Measurements from ENCODE around the gene GJA4.
"Not testable (repeated sequence)": the region's sequence is repeated elsewhere in the genome, so short reads cannot be mapped to it uniquely, and the experiment has no call there.

GJA4 gene

DNA sequence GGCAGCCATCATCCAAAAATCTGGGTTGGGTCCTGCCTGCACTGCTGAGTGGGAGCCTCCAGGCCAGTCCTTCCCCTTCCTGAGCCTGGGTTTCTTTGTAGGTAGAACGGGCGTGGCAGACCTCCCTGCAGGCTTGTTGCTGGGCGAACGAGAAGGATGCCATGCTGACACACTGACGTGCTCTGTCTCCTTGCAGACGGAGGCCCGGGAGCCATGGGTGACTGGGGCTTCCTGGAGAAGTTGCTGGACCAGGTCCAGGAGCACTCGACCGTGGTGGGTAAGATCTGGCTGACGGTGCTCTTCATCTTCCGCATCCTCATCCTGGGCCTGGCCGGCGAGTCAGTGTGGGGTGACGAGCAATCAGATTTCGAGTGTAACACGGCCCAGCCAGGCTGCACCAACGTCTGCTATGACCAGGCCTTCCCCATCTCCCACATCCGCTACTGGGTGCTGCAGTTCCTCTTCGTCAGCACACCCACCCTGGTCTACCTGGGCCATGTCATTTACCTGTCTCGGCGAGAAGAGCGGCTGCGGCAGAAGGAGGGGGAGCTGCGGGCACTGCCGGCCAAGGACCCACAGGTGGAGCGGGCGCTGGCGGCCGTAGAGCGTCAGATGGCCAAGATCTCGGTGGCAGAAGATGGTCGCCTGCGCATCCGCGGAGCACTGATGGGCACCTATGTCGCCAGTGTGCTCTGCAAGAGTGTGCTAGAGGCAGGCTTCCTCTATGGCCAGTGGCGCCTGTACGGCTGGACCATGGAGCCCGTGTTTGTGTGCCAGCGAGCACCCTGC lies 1.4 kb downstream of the GJA4 start:
- Mint-ChIP-seq H3K9me3 (no peaks in the 10 kb centered on the region), H3K4me3 (no peak overlapping the region), H3K27ac (no peak overlapping the region), H3K27me3 (peaks cover 27% of the 10 kb centered on the region), H3K4me1 (ENCODE audit: low read depth) (peaks cover 3% of the 10 kb centered on the region), H3K36me3 (ENCODE audit: low read depth) (no peaks in the 10 kb centered on the region)

DNA sequence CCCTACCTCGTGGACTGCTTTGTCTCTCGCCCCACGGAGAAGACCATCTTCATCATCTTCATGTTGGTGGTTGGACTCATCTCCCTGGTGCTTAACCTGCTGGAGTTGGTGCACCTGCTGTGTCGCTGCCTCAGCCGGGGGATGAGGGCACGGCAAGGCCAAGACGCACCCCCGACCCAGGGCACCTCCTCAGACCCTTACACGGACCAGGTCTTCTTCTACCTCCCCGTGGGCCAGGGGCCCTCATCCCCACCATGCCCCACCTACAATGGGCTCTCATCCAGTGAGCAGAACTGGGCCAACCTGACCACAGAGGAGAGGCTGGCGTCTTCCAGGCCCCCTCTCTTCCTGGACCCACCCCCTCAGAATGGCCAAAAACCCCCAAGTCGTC lies 2.0 kb downstream of the GJA4 start:
- Mint-ChIP-seq H3K27me3 (peaks cover 26% of the 10 kb centered on the region), H3K27ac (no peak overlapping the region), H3K4me3 (no peak overlapping the region), H3K4me1 (ENCODE audit: low read depth) (peaks cover 3% of the 10 kb centered on the region), H3K36me3 (ENCODE audit: low read depth) (no peaks in the 10 kb centered on the region), H3K9me3 (no peaks in the 10 kb centered on the region)

- Mint-ChIP-seq H3K36me3 (ENCODE audit: low read depth) (no peaks in the 10 kb centered on the region), H3K27me3 (peaks cover 19% of the 10 kb centered on the region), H3K9me3 (no peaks in the 10 kb centered on the region), H3K4me3 (no peak overlapping the region), H3K27ac (no peak overlapping the region), H3K4me1 (ENCODE audit: low read depth) (peaks cover 14% of the 10 kb centered on the region)
Measured at GRCh38 chr1:34795916-34796315, 3.1 kb downstream of the GJA4 start.

- Mint-ChIP-seq H3K4me1 (ENCODE audit: low read depth) (peaks cover 14% of the 10 kb centered on the region), H3K27me3 (peaks cover 12% of the 10 kb centered on the region), H3K9me3 (no peaks in the 10 kb centered on the region), H3K36me3 (ENCODE audit: low read depth) (no peaks in the 10 kb centered on the region), H3K4me3 (no peak overlapping the region), H3K27ac (no peak overlapping the region)
Measured at GRCh38 chr1:34796990-34797389, 4.2 kb downstream of the GJA4 start.

GRCh38 chr1:34800214-34800613 lies 7.4 kb downstream of the GJA4 start:
- Mint-ChIP-seq H3K9me3 (peaks cover 9% of the 10 kb centered on the region), H3K27ac (peak overlapping the region; percentile 36), H3K27me3 (no peaks in the 10 kb centered on the region), H3K4me1 (ENCODE audit: low read depth) (peaks cover 11% of the 10 kb centered on the region), H3K4me3 (no peak overlapping the region), H3K36me3 (ENCODE audit: low read depth) (peaks cover 9% of the 10 kb centered on the region)

- Mint-ChIP-seq H3K27me3 (no peaks in the 10 kb centered on the region), H3K4me3 (no peak overlapping the region), H3K9me3 (peaks cover 9% of the 10 kb centered on the region), H3K4me1 (ENCODE audit: low read depth) (peaks cover 11% of the 10 kb centered on the region), H3K27ac (no peak overlapping the region), H3K36me3 (ENCODE audit: low read depth) (peaks cover 9% of the 10 kb centered on the region)
Measured at GRCh38 chr1:34803770-34804169, 11.0 kb downstream of the GJA4 start.

DNA sequence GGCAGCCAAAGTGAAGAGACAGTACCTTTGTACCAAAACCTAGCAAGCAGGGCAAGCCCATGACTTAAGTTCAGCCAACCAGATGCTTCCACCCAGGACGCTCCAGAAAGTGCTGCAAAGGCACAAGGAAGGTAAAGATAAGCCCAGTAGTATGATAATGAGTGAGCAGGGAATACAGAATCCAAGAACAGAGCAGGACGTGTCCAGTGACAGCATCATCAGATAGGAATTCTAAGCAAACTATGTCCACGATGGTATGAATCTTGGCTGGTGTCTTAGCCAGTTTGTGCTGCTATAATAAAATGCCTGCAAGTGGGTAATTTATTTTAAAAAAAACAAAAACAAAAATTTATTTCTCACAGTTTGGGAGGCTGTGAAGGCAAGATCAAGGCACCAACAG lies 13.6 kb downstream of the GJA4 start:
- Mint-ChIP-seq H3K27me3 (no peaks in the 10 kb centered on the region), H3K27ac (no peak overlapping the region), H3K4me3 (no peak overlapping the region), H3K36me3 (ENCODE audit: low read depth) (peaks cover 9% of the 10 kb centered on the region), H3K4me1 (ENCODE audit: low read depth) (no peaks in the 10 kb centered on the region), H3K9me3 (peaks cover 12% of the 10 kb centered on the region)

- Mint-ChIP-seq H3K4me1 (ENCODE audit: low read depth) (no peaks in the 10 kb centered on the region), H3K36me3 (ENCODE audit: low read depth) (peaks cover 9% of the 10 kb centered on the region), H3K27ac (no peak overlapping the region), H3K4me3 (no peak overlapping the region), H3K27me3 (no peaks in the 10 kb centered on the region), H3K9me3 (peaks cover 12% of the 10 kb centered on the region)
Measured at GRCh38 chr1:34808051-34808810, 15.4 kb downstream of the GJA4 start.

DNA sequence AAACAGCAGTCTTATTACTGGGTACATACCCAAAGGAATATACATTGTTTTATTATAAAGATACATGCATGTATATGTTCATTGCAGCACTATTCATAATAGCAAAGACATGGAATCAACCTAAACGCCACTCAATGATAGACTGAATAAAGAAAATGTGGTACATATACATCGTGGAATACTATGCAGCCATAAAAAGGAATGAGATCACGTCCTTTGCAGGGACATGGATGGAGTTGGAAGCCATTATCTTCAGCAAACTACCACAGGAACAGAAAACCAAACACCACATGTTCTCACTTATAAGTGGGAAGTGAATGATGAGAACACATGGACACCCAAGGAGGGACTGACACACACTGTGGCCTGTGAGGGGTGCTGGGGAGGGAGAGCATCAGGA lies 18.0 kb downstream of the GJA4 start:
- H3K27ac Mint-ChIP-seq; H3K9me3 Mint-ChIP-seq; H3K27me3 Mint-ChIP-seq; H3K4me3 Mint-ChIP-seq; H3K4me1 Mint-ChIP-seq (ENCODE audit: low read depth); H3K36me3 Mint-ChIP-seq (ENCODE audit: low read depth): not testable (repeated sequence)

DNA sequence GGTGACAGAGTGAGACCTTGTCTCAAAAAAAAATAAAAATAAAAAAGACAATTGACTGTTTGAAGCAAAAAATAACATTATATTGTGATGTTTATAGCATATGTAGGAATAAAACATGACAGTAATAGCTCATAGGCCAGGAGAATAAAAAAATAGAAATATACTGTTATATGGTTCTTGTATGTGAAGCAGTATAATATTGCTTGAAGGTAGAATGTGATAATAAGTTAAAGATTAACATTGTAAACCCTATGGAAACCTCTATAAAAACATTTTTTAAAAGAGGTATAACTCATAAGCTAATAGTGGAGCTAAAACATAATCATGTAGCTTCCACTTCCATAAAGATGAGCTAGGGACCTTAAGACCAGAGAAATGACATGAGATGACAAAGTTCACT lies 23.5 kb downstream of the GJA4 start:
- Mint-ChIP-seq H3K27me3 (no peaks in the 10 kb centered on the region), H3K4me1 (ENCODE audit: low read depth) (no peaks in the 10 kb centered on the region), H3K36me3 (ENCODE audit: low read depth) (no peaks in the 10 kb centered on the region)

GRCh38 chr1:34816778-34817177 lies 24.0 kb downstream of the GJA4 start:
- Mint-ChIP-seq H3K27ac (no peak overlapping the region), H3K4me1 (ENCODE audit: low read depth) (no peaks in the 10 kb centered on the region), H3K4me3 (no peak overlapping the region), H3K27me3 (no peaks in the 10 kb centered on the region), H3K9me3 (no peaks in the 10 kb centered on the region), H3K36me3 (ENCODE audit: low read depth) (no peaks in the 10 kb centered on the region)

More for the DNA sequence above, 23.5 kb downstream of the GJA4 start:
- Mint-ChIP-seq H3K27ac (no peak overlapping the region), H3K4me3 (no peak overlapping the region), H3K9me3 (no peaks in the 10 kb centered on the region)

DNA sequence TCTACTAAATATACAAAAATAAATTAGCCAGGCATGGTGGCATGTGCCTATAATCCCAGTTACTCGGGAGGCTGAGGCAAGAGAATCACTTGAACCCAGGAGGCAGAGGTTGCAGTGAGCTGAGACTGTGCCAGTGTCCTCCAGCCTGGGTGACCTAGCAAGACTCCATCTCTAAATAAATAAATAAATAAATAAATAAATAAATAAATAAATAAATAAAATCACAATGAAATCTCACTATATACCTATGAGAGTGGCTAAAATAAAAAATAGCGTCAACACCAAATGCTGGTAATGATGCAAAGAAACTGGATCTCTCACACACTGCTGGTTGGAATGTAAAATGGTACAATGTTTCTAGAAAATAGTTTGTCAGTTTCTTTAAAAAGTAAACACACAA lies 26.1 kb downstream of the GJA4 start:
- not testable (repeated sequence) for H3K27me3 Mint-ChIP-seq; H3K9me3 Mint-ChIP-seq; H3K4me1 Mint-ChIP-seq (ENCODE audit: low read depth); H3K27ac Mint-ChIP-seq; H3K4me3 Mint-ChIP-seq; H3K36me3 Mint-ChIP-seq (ENCODE audit: low read depth)

DNA sequence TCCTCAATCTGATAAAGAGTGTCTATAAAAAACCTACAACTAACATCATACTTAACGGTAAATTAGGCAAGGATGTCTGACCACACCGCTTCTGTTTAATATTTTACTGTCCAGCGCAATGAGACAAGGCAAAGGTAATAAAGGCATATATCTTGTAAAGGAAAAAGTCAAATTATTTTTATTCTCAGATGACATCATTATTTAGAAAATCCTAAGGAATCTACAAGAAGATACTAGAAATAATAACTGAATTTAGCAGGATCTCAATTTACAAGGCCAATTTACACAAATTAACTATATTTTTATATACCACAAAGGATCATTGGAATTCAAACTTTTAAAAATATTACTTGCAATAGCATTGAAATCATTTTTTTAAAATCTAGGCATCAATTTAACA lies 29.4 kb downstream of the GJA4 start:
- Mint-ChIP-seq H3K4me1 (ENCODE audit: low read depth) (no peaks in the 10 kb centered on the region), H3K4me3 (no peak overlapping the region), H3K27ac (no peak overlapping the region), H3K36me3 (ENCODE audit: low read depth) (peaks cover 4% of the 10 kb centered on the region), H3K9me3 (peaks cover 4% of the 10 kb centered on the region), H3K27me3 (no peaks in the 10 kb centered on the region)

DNA sequence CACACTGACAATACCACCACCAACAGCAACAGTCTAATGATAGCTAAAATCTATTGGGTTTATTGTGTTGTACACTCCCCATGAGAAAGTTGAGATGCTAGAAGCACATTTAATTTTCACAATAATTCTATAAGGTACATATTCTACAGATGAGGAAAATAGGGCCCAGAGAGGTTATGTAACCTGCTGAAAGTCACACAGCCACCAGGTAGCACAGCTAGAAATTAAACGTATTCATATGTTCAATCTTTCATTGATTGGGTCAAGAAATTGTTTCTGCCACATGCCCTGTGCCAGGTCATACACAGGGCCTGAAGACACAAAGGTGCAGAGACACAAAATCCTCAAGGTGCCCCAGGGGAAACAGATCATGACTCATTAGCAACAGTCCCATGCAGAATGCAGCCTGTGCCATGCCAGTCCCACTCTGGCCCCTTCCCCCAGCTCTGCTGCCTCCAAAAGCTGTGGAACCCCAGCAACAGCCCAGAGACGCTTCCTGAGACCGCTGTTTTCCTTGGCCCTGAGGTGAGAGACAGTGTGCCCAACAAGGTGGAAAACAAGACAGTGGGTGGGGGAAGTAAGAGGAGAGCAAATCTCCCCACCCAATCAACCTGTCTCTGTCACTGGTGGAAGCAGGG lies 32.1 kb downstream of the GJA4 start:
- Mint-ChIP-seq H3K9me3 (peaks cover 4% of the 10 kb centered on the region), H3K27me3 (no peaks in the 10 kb centered on the region), H3K36me3 (ENCODE audit: low read depth) (peaks cover 4% of the 10 kb centered on the region), H3K27ac (no peak overlapping the region), H3K4me1 (ENCODE audit: low read depth) (no peaks in the 10 kb centered on the region), H3K4me3 (no peak overlapping the region)

GRCh38 chr1:34825455-34826091 lies 32.8 kb downstream of the GJA4 start:
- Mint-ChIP-seq H3K27me3 (no peaks in the 10 kb centered on the region), H3K27ac (no peak overlapping the region), H3K36me3 (ENCODE audit: low read depth) (peaks cover 4% of the 10 kb centered on the region), H3K4me1 (ENCODE audit: low read depth) (no peaks in the 10 kb centered on the region), H3K4me3 (no peak overlapping the region), H3K9me3 (peaks cover 4% of the 10 kb centered on the region)
